Ovary (tissue), 9 donors: Measurements from ENCODE around the gene SDF4. TPM values are rescaled to one million over a fixed set of nuclear protein-coding genes. Genes with fewer than 3 reads are reported as not detected.

Source experiments
- DNase-seq, 5 donors: peaks; one replicate each; pipeline ENCODE4 v3.0.0-alpha.2; 2019 to 2020
- H3K27ac ChIP-seq, 2 donors: fragments of 200-600 bp; one replicate each; pipeline versions ENCODE4 v1.5.1 to v1.8.0; 2019 to 2022
- H3K27me3 ChIP-seq: fragments of 200-600 bp; one replicate; pipeline ENCODE4 v1.8.0; 2022
- H3K36me3 ChIP-seq: fragments of 200-600 bp; sonication (generic); one replicate; pipeline ENCODE4 v1.5.1; 2019
- H3K4me1 ChIP-seq: one replicate; pipeline ENCODE4 v1.8.1; 2013; ENCODE audit warnings: mild to moderate bottlenecking, moderate library complexity; ENCODE audit not compliant: insufficient read depth
- H3K4me3 ChIP-seq: fragments of 200-600 bp; sonication (generic); one replicate; pipeline ENCODE4 v1.5.1; 2017
- H3K9me3 ChIP-seq, 2 donors: fragments of 200-600 bp in 1 of 2; sonication (generic) in 1 of 2; one replicate each; pipeline versions ENCODE4 v1.5.1 to v1.8.1; 2013 to 2019; ENCODE audit warnings: mild to moderate bottlenecking in 1 of 2, moderate library complexity in 1 of 2
- CTCF ChIP-seq, 3 donors: fragments of 450-650 bp in 2 of 3; fragments of 200-600 bp in 1 of 3; IDR thresholded peaks; one replicate each; pipeline versions ENCODE4 v1.5.1 to v1.8.0; 2016 to 2022; ENCODE audit warnings: antibody characterized with exemption in 3 of 3, mild to moderate bottlenecking in 1 of 3
- EP300 ChIP-seq: sonication (generic); formaldehyde crosslinking; IDR thresholded peaks from one replicate; pipeline ENCODE4 v1.6.1; 2017; ENCODE audit warnings: antibody characterized with exemption
- POLR2A ChIP-seq: fragments of 450-650 bp; IDR thresholded peaks from one replicate; pipeline ENCODE4 v1.6.1; 2017; ENCODE audit warnings: antibody characterized with exemption, mild to moderate bottlenecking, moderate library complexity
- WGBS, 3 donors: extraction: QIAGEN DNeasy Blood & Tissue Kit in 1 of 3; methylation state at CpG; one replicate each; pipeline versions ENCODE4 v1.1.5 to v1.1.7; 2013 to 2017; 5-methylcytosine and 5-hydroxymethylcytosine counted together
- intact Hi-C, 4 donors: fragments of 100-400 bp; cut with DNase I; formaldehyde crosslinking; loops; one replicate each; pipeline versions ENCODE4 v1.11.0 to v1.15.1; 2022 to 2023
- polyA plus RNA-seq, 2 donors: library from polyadenylated mRNA; stranded (reverse); fragments of 200-250 nt in 1 of 2; fragments of 350-450 nt in 1 of 2; fragmentation: Illumina TruSeq in 1 of 2; extraction: RNeasy Lipid Tissue Mini Kit (QIAGEN cat#74804) in 1 of 2; gene quantifications; one replicate each; pipeline ENCODE4 v1.2.3, GENCODE V29; 2013 to 2014
- total RNA-seq, 7 donors: library from RNA; depleted of rRNA in 2 of 7; stranded (reverse); fragments of >200 nt in 2 of 7; fragmentation: NEBNext Ultra II Directional in 3 of 7; extraction: Animal tissue kit (Norgen Biotek cat#: 25700) in 3 of 7; gene quantifications; one replicate each; pipeline versions ENCODE4 v1.1.0 to v1.2.4, GENCODE V29; 2016 to 2023
- donor health status: DM: no; HTN: no; CAD: no; lungs with moderate emphysema.
- donor health status: DM: no; HTN: no; CAD: no.
- donor health status: Bipolar disorder and iron deficiency.
- donor health status: DM: yes; HTN: yes; CAD: no.
- donor health status: DM: no; HTN: no; CAD: no.
- donor health status: DM: yes; HTN: yes; CAD: no.

SDF4 gene
- total and polyA plus RNA-seq, 9 donors, result 32.5 to 145 (median 116) TPM

- intact Hi-C loops, result no loop called here
These were observed 37.1 kb downstream of the SDF4 start for GRCh38 chr1:1194723-1195122.

GRCh38 chr1:1191734-1192133 lies 40.1 kb downstream of the SDF4 start:
- intact Hi-C loops, result no loop called here
- Histone ChIP-seq H3K4me3 (no peak overlapping the region), H3K36me3 (no peaks in the 10 kb centered on the region), H3K9me3 (peaks cover 0 to 15% of the 10 kb centered on the region in 2 donors), H3K27ac (no peak overlapping the region), H3K27me3 (no peaks in the 10 kb centered on the region), H3K4me1 (no peaks in the 10 kb centered on the region)
- DNase-seq, result peak in 1 of 5 donors; percentile 23
- 73 to 89% (median 88%) methylated on average over 11 of the region's 11 CpGs for WGBS, 3 donors
- TF ChIP-seq POLR2A, result no peak
- no peak for TF ChIP-seq EP300
- no peak for TF ChIP-seq CTCF (IDR thresholded peaks at IDR 0.05)

More at GRCh38 chr1:1194723-1195122, 37.1 kb downstream of the SDF4 start:
- 59 to 86% (median 83%) methylated on average over 3 of the region's 3 CpGs for WGBS, 3 donors
- Histone ChIP-seq H3K9me3 (peaks cover 0 to 15% of the 10 kb centered on the region in 2 donors), H3K27me3 (no peaks in the 10 kb centered on the region), H3K27ac (no peak overlapping the region), H3K4me3 (no peak overlapping the region), H3K36me3 (no peaks in the 10 kb centered on the region), H3K4me1 (no peaks in the 10 kb centered on the region)
- DNase-seq, result no peak
- TF ChIP-seq POLR2A, result no peak
- TF ChIP-seq EP300, result no peak
- TF ChIP-seq CTCF (IDR thresholded peaks at IDR 0.05), result no peak

GRCh38 chr1:1189111-1189510 lies 42.7 kb downstream of the SDF4 start:
- DNase-seq, result no peak
- Histone ChIP-seq H3K9me3 (peaks cover 0 to 7% of the 10 kb centered on the region in 2 donors), H3K27me3 (no peaks in the 10 kb centered on the region), H3K27ac (no peak overlapping the region), H3K36me3 (no peaks in the 10 kb centered on the region), H3K4me1 (no peaks in the 10 kb centered on the region), H3K4me3 (no peak overlapping the region)
- intact Hi-C loops, result no loop called here
- TF ChIP-seq CTCF (IDR thresholded peaks at IDR 0.05) (no peak), EP300 (no peak), POLR2A (no peak)
- 70 to 84% (median 70%) methylated on average over 5 of the region's 5 CpGs for WGBS, 3 donors

- Histone ChIP-seq H3K27ac (no peak overlapping the region), H3K27me3 (no peaks in the 10 kb centered on the region), H3K9me3 (peaks cover 0 to 7% of the 10 kb centered on the region in 2 donors), H3K4me3 (no peak overlapping the region), H3K4me1 (no peaks in the 10 kb centered on the region), H3K36me3 (no peaks in the 10 kb centered on the region)
- intact Hi-C loops, result no loop called here
- TF ChIP-seq EP300 (no peak), POLR2A (no peak), CTCF (IDR thresholded peaks at IDR 0.05) (no peak)
- no peak for DNase-seq
These were observed 43.9 kb downstream of the SDF4 start for GRCh38 chr1:1187938-1188337.
